Hepatocyte (in vitro differentiated cells): ENCODE results near the gene ZSCAN10. TPM values are rescaled to one million over a fixed set of nuclear protein-coding genes. Genes with fewer than 3 reads are reported as not detected.

Source experiments
- DNase-seq: peaks from one replicate; pipeline ENCODE4 v3.0.0-alpha.2; 2016; ENCODE audit warnings: low spot score
- H2AFZ ChIP-seq: fragments of 200-600 bp; sonication (generic); 2 replicates; pipeline ENCODE4 v1.6.0; 2016; ENCODE audit warnings: antibody characterized with exemption, mild to moderate bottlenecking
- H3K27ac ChIP-seq: fragments of 200-600 bp; sonication (generic); 2 replicates; pipeline ENCODE4 v1.5.1; 2016; ENCODE audit warnings: mild to moderate bottlenecking
- H3K27me3 ChIP-seq: fragments of 200-600 bp; sonication (generic); 2 replicates; pipeline ENCODE4 v1.6.1; 2016
- H3K36me3 ChIP-seq: fragments of 200-600 bp; sonication (generic); replicated peaks from 2 replicates; pipeline ENCODE4 v1.5.1; 2016; ENCODE audit warnings: low read depth; ENCODE audit not compliant: insufficient read depth
- H3K4me1 ChIP-seq: fragments of 200-600 bp; sonication (generic); 2 replicates; pipeline ENCODE4 v1.5.1; 2016; ENCODE audit warnings: mild to moderate bottlenecking, moderate library complexity; ENCODE audit not compliant: insufficient read depth
- H3K4me2 ChIP-seq: fragments of 200-600 bp; sonication (generic); 2 replicates; pipeline ENCODE4 v1.6.0; 2016
- H3K4me3 ChIP-seq: fragments of 200-600 bp; sonication (generic); 2 replicates; pipeline ENCODE4 v1.5.1; 2016; ENCODE audit warnings: mild to moderate bottlenecking
- H3K79me2 ChIP-seq: fragments of 200-600 bp; sonication (generic); 2 replicates; pipeline ENCODE4 v1.6.0; 2017; ENCODE audit warnings: mild to moderate bottlenecking
- H3K9me2 ChIP-seq: fragments of 200-600 bp; sonication (generic); replicated peaks from 2 replicates; pipeline ENCODE4 v1.6.0; 2017; ENCODE audit warnings: mild to moderate bottlenecking; ENCODE audit not compliant: insufficient read depth
- H3K9me3 ChIP-seq: fragments of 200-600 bp; sonication (generic); 2 replicates; pipeline ENCODE4 v1.5.1; 2016; ENCODE audit warnings: low read depth, mild to moderate bottlenecking
- H4K20me1 ChIP-seq: fragments of 200-600 bp; sonication (generic); 2 replicates; pipeline ENCODE4 v1.6.0; 2016; ENCODE audit warnings: mild to moderate bottlenecking; ENCODE audit not compliant: insufficient read depth, poor library complexity, severe bottlenecking
- EZH2 ChIP-seq: fragments of 200-600 bp; sonication (generic); IDR thresholded peaks from 2 replicates; pipeline ENCODE4 v1.6.1; 2016; ENCODE audit warnings: antibody characterized with exemption, mild to moderate bottlenecking, borderline replicate concordance
- EZH2phosphoT487 ChIP-seq: fragments of 200-600 bp; sonication (generic); IDR thresholded peaks from one replicate; pipeline ENCODE4 v1.6.1; 2018; ENCODE audit warnings: antibody characterized with exemption, mild to moderate bottlenecking, low read depth, moderate library complexity; ENCODE audit not compliant: unreplicated experiment, severe bottlenecking
- WGBS: methylation state at CpG from one replicate; pipeline ENCODE4 v1.1.6; 2016; ENCODE audit warnings: low lambda C conversion rate; ENCODE audit errors: missing lambda C conversion rate; 5-methylcytosine and 5-hydroxymethylcytosine counted together
- polyA plus RNA-seq: library from polyadenylated mRNA; unstranded; fragments of >200 nt; fragmentation: Nextera tagmentation; extraction: Ambion mirVana; gene quantifications from 2 replicates; pipeline ENCODE4 v1.2.1, GENCODE V29; 2016
- total RNA-seq: library from RNA; depleted of rRNA; stranded (reverse); fragments of >200 nt; gene quantifications from 2 replicates; pipeline ENCODE4 v1.2.3, GENCODE V29; 2014
- TF ChIP-seq, protein P1 (sequence below): fragments of 200-600 bp; sonication (generic); IDR thresholded peaks from 2 replicates; pipeline ENCODE4 v1.5.1; 2016; ENCODE audit warnings: antibody characterized with exemption, mild to moderate bottlenecking; ENCODE audit not compliant: poor library complexity

Gene ZSCAN10
- total and polyA plus RNA-seq, 2 experiments from 2014 or later, result not detected

DNA sequence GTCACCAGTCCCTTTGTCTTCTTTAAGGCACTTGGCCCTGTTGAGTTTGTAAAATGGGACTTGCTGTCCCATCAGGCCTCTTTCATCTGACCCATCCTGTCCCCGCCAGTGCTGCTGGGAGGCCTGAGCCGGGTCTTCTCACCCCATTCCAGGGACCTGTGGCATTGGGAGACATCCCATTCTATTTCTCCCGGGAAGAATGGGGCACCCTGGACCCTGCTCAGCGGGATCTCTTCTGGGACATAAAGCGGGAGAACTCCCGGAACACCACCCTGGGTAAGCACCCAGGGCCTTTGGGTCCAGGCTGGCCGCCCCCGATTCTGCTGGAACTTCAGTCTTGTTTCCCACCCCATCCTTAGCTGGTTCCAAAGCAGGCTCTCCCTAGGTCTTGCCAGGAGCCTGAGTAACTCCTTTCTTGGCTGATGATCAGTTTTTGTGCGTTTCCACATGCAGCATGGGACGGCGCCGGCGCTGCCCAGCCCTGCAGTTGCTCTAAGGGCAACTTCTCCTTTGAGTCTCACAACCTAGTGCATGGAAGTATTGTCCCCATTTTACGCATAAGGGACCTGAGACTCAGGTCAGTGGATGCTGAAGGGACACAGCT lies 39.8 kb upstream of the ZSCAN10 start:
- no peaks in the 10 kb centered on the region for H3K9me3 ChIP-seq
- no peaks in the 10 kb centered on the region for H3K9me2 ChIP-seq
- H3K27me3 ChIP-seq, result no peaks in the 10 kb centered on the region
- H3K27ac ChIP-seq, result no peak overlapping the region
- H4K20me1 ChIP-seq, result no peaks in the 10 kb centered on the region
- H3K79me2 ChIP-seq, result peaks cover 17% of the 10 kb centered on the region
- no peaks in the 10 kb centered on the region for H3K4me1 ChIP-seq
- H3K4me2 ChIP-seq, result no peak overlapping the region
- H2AFZ ChIP-seq, result no peak overlapping the region
- TF ChIP-seq, protein P1, sequence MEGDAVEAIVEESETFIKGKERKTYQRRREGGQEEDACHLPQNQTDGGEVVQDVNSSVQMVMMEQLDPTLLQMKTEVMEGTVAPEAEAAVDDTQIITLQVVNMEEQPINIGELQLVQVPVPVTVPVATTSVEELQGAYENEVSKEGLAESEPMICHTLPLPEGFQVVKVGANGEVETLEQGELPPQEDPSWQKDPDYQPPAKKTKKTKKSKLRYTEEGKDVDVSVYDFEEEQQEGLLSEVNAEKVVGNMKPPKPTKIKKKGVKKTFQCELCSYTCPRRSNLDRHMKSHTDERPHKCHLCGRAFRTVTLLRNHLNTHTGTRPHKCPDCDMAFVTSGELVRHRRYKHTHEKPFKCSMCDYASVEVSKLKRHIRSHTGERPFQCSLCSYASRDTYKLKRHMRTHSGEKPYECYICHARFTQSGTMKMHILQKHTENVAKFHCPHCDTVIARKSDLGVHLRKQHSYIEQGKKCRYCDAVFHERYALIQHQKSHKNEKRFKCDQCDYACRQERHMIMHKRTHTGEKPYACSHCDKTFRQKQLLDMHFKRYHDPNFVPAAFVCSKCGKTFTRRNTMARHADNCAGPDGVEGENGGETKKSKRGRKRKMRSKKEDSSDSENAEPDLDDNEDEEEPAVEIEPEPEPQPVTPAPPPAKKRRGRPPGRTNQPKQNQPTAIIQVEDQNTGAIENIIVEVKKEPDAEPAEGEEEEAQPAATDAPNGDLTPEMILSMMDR, result no peak
- TF ChIP-seq EZH2phosphoT487 (no peak), EZH2 (no peak)
- 87% methylated on average over 14 of the region's 14 CpGs for WGBS
- no peak overlapping the region for H3K4me3 ChIP-seq
- DNase-seq, result no peak
- no peaks in the 10 kb centered on the region for H3K36me3 ChIP-seq

DNA sequence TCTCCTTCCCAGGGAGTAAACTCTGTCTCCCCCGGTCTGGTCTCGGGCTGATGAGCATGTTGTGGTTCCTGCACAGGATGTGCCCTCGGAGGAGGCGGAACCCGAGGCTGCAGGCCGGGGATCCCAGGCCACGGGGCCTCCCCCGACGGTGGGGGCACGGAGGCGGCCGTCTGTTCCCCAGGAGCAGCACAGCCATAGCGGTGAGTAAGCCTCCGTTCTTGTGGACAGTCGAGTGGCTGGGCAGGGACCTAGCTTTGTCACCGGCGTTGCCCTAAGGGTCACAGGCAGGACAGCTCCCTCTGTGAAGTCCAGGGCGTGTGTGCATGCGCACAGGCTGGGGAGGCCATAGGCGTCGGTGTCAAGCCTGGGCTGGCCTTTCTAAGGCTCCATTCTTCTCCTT lies 39.2 kb upstream of the ZSCAN10 start:
- WGBS, result 92% methylated on average over 21 of the region's 21 CpGs
- H3K9me3 ChIP-seq, result no peaks in the 10 kb centered on the region
- peaks cover 4% of the 10 kb centered on the region for H3K4me1 ChIP-seq
- peaks cover 23% of the 10 kb centered on the region for H3K79me2 ChIP-seq
- TF ChIP-seq EZH2phosphoT487, result no peak
- TF ChIP-seq, protein P1, result no peak
- no peak for TF ChIP-seq EZH2
- H3K27ac ChIP-seq, result no peak overlapping the region
- no peaks in the 10 kb centered on the region for H4K20me1 ChIP-seq
- H3K4me2 ChIP-seq, result no peak overlapping the region
- H3K27me3 ChIP-seq, result no peaks in the 10 kb centered on the region
- no peak overlapping the region for H3K4me3 ChIP-seq
- H2AFZ ChIP-seq, result no peak overlapping the region
- H3K9me2 ChIP-seq, result no peaks in the 10 kb centered on the region
- no peaks in the 10 kb centered on the region for H3K36me3 ChIP-seq
- DNase-seq, result no peak

DNA sequence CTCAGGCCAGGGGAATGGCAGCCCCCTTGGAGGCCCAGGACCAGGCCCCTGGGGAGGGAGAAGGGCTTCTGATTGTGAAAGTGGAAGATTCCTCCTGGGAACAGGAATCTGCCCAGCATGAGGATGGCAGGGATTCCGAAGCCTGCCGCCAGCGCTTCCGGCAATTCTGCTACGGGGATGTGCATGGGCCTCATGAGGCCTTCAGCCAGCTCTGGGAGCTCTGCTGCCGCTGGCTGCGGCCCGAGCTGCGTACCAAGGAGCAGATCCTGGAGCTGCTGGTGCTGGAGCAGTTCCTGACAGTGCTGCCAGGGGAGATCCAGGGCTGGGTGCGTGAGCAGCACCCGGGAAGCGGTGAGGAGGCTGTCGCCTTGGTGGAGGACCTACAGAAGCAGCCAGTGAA lies 38.2 kb upstream of the ZSCAN10 start:
- TF ChIP-seq, protein P1, result no peak
- TF ChIP-seq EZH2, result no peak
- no peak for TF ChIP-seq EZH2phosphoT487

More for the DNA sequence above, 38.2 kb upstream of the ZSCAN10 start:
- Histone ChIP-seq H3K36me3 (no peaks in the 10 kb centered on the region), H3K9me2 (no peaks in the 10 kb centered on the region), H3K27ac (no peak overlapping the region), H3K4me3 (no peak overlapping the region), H3K4me2 (no peak overlapping the region), H4K20me1 (no peaks in the 10 kb centered on the region), H2AFZ (no peak overlapping the region), H3K79me2 (peaks cover 33% of the 10 kb centered on the region), H3K4me1 (peaks cover 10% of the 10 kb centered on the region), H3K27me3 (no peaks in the 10 kb centered on the region), H3K9me3 (no peaks in the 10 kb centered on the region)
- no peak for DNase-seq
- WGBS, result 97% methylated on average over 13 of the region's 13 CpGs
